Endothelial cell (in vitro differentiated cells): ENCODE results near the gene ERC1. TPM values are rescaled to one million over a fixed set of nuclear protein-coding genes. Genes with fewer than 3 reads are reported as not detected.
"Not testable (repeated sequence)": the region's sequence is repeated elsewhere in the genome, so short reads cannot be mapped to it uniquely, and the experiment has no call there.

Source experiments
- DNase-seq: peaks from one replicate; pipeline ENCODE4 v3.0.0; 2021; ENCODE audit warnings: low spot score
- H3K27ac Mint-ChIP-seq: one replicate; pipeline ENCODE4 v1.8.0; 2021; ENCODE audit warnings: mixed read lengths, inconsistent platforms; ENCODE audit not compliant: unreplicated experiment
- H3K27me3 Mint-ChIP-seq: one replicate; pipeline ENCODE4 v1.8.0; 2021; ENCODE audit warnings: mild to moderate bottlenecking, moderate library complexity, mixed read lengths, inconsistent platforms; ENCODE audit not compliant: unreplicated experiment
- H3K36me3 Mint-ChIP-seq: one replicate; pipeline ENCODE4 v1.8.0; 2021; ENCODE audit warnings: mild to moderate bottlenecking, low read depth, mixed read lengths, inconsistent platforms; ENCODE audit not compliant: unreplicated experiment
- H3K4me1 Mint-ChIP-seq: one replicate; pipeline ENCODE4 v1.8.0; 2021; ENCODE audit warnings: mild to moderate bottlenecking, mixed read lengths, inconsistent platforms; ENCODE audit not compliant: unreplicated experiment
- H3K4me3 Mint-ChIP-seq: one replicate; pipeline ENCODE4 v1.8.0; 2021; ENCODE audit warnings: mild to moderate bottlenecking, mixed read lengths, inconsistent platforms; ENCODE audit not compliant: unreplicated experiment
- H3K9me3 Mint-ChIP-seq: one replicate; pipeline ENCODE4 v1.8.0; 2021; ENCODE audit warnings: mixed read lengths, inconsistent platforms; ENCODE audit not compliant: unreplicated experiment
- CTCF ChIP-seq: fragments of 200-600 bp; sonication (generic); IDR thresholded peaks from one replicate; pipeline ENCODE4 v1.5.0; 2021; ENCODE audit warnings: antibody characterized with exemption; ENCODE audit not compliant: unreplicated experiment
- total RNA-seq: library from RNA; stranded (reverse); fragmentation: NEBNext Ultra II Directional; extraction: Animal tissue kit (Norgen Biotek cat#: 25700); gene quantifications from one replicate; pipeline ENCODE4 v1.2.1, GENCODE V29; 2021; ENCODE audit not compliant: unreplicated experiment

Gene ERC1
- total RNA-seq, 1 donor from 2014 or later: 57.9 TPM

GRCh38 chr12:1207276-1207675, 216.3 kb downstream of the ERC1 start:
- Mint-ChIP-seq H3K4me1 (peaks cover 6% of the 10 kb centered on the region), H3K9me3 (no peaks in the 10 kb centered on the region), H3K36me3 (no peaks in the 10 kb centered on the region), H3K27me3 (no peaks in the 10 kb centered on the region), H3K27ac (no peak overlapping the region), H3K4me3 (no peak overlapping the region)
- no peak for TF ChIP-seq CTCF
- no peak for DNase-seq

- H3K4me3 Mint-ChIP-seq, DNase-seq, H3K27me3 Mint-ChIP-seq, H3K27ac Mint-ChIP-seq, H3K36me3 Mint-ChIP-seq, H3K9me3 Mint-ChIP-seq: not testable (repeated sequence)
- peaks cover 11% of the 10 kb centered on the region for H3K4me1 Mint-ChIP-seq
Observed at GRCh38 chr12:1208719-1209118, 217.7 kb downstream of the ERC1 start.

- H3K4me1 Mint-ChIP-seq: peaks cover 11% of the 10 kb centered on the region
- H3K27ac Mint-ChIP-seq: no peak overlapping the region
- DNase-seq: no peak
- no peaks in the 10 kb centered on the region for H3K9me3 Mint-ChIP-seq
- no peaks in the 10 kb centered on the region for H3K27me3 Mint-ChIP-seq
- H3K4me3 Mint-ChIP-seq: no peak overlapping the region
- no peaks in the 10 kb centered on the region for H3K36me3 Mint-ChIP-seq
- no peak for TF ChIP-seq CTCF
Observed at GRCh38 chr12:1212526-1212925, 221.5 kb downstream of the ERC1 start.

GRCh38 chr12:1213205-1213604, 222.2 kb downstream of the ERC1 start:
- Mint-ChIP-seq H3K4me1 (peaks cover 11% of the 10 kb centered on the region), H3K27me3 (no peaks in the 10 kb centered on the region), H3K4me3 (no peak overlapping the region), H3K27ac (no peak overlapping the region), H3K9me3 (no peaks in the 10 kb centered on the region), H3K36me3 (no peaks in the 10 kb centered on the region)
- no peak for TF ChIP-seq CTCF
- DNase-seq: no peak

GRCh38 chr12:1213618-1214205, 222.7 kb downstream of the ERC1 start:
- H3K4me3 Mint-ChIP-seq: no peak overlapping the region
- H3K4me1 Mint-ChIP-seq: peaks cover 11% of the 10 kb centered on the region
- no peaks in the 10 kb centered on the region for H3K36me3 Mint-ChIP-seq
- no peaks in the 10 kb centered on the region for H3K9me3 Mint-ChIP-seq
- H3K27me3 Mint-ChIP-seq: no peaks in the 10 kb centered on the region
- no peak for TF ChIP-seq CTCF
- no peak for DNase-seq
- no peak overlapping the region for H3K27ac Mint-ChIP-seq
